GM21737 (cell line): ENCODE measurements around the gene MBTD1.
"Not testable (repeated sequence)": the region's sequence is repeated elsewhere in the genome, so short reads cannot be mapped to it uniquely, and the experiment has no call there.

ENCODE experiments used
- ATAC-seq: cut with Tn5 transposase; IDR thresholded peaks from one replicate; pipeline ENCODE4 v1.9.1; 2021; ENCODE audit warnings: mild to moderate bottlenecking, moderate library complexity; ENCODE audit not compliant: unreplicated experiment

The MBTD1 gene

GRCh38 chr17:51191895-51192294, 68.0 kb downstream of the MBTD1 start:
- ATAC-seq: no peak

GRCh38 chr17:51189628-51190027, 70.2 kb downstream of the MBTD1 start:
- no peak for ATAC-seq

GRCh38 chr17:51189162-51189561, 70.7 kb downstream of the MBTD1 start:
- ATAC-seq: no peak

GRCh38 chr17:51188271-51188833, 71.5 kb downstream of the MBTD1 start:
- ATAC-seq: no peak

GRCh38 chr17:51185763-51186332, 74.0 kb downstream of the MBTD1 start:
- no peak for ATAC-seq

GRCh38 chr17:51184124-51184523, 75.7 kb downstream of the MBTD1 start:
- ATAC-seq: no peak

- ATAC-seq: no peak
Observed at GRCh38 chr17:51180486-51180885, 79.4 kb downstream of the MBTD1 start.

- ATAC-seq: not testable (repeated sequence)
Observed at GRCh38 chr17:51172030-51172429, 87.8 kb downstream of the MBTD1 start.

GRCh38 chr17:51170736-51171135, 89.1 kb downstream of the MBTD1 start:
- no peak for ATAC-seq

- ATAC-seq: no peak
Observed at GRCh38 chr17:51169340-51169739, 90.5 kb downstream of the MBTD1 start.

- peak; percentile 44 for ATAC-seq
Observed at GRCh38 chr17:51166987-51167931, 92.6 kb downstream of the MBTD1 start.

- ATAC-seq: peak; percentile 86
Observed at GRCh38 chr17:51166198-51166986, 93.5 kb downstream of the MBTD1 start, which contains the start of gene NME2. NME2 (plus strand) TSS chr17:51166411; CDS start chr17:51166831, 420 bp downstream.

GRCh38 chr17:51165680-51166197, 94.1 kb downstream of the MBTD1 start:
- ATAC-seq: no peak

- ATAC-seq: no peak
Observed at GRCh38 chr17:51164911-51165679, 94.8 kb downstream of the MBTD1 start.

GRCh38 chr17:51161541-51161940, 98.3 kb downstream of the MBTD1 start:
- ATAC-seq: no peak

- no peak for ATAC-seq
Observed at GRCh38 chr17:51159604-51160003, 100.2 kb downstream of the MBTD1 start.

GRCh38 chr17:51155416-51155815, 104.4 kb downstream of the MBTD1 start:
- ATAC-seq: no peak

- no peak for ATAC-seq
Observed at GRCh38 chr17:51154176-51154575, 105.7 kb downstream of the MBTD1 start.

- peak; percentile 93 for ATAC-seq
Observed at GRCh38 chr17:51153210-51154072, 106.4 kb downstream of the MBTD1 start, which contains the start of gene NME1. NME1 (plus strand) TSS chr17:51153559; CDS start chr17:51155655, 2,096 bp downstream.
